GM23338 (cell line): ENCODE results near the gene TFF2. TPM values are rescaled to one million over a fixed set of nuclear protein-coding genes. Genes with fewer than 3 reads are reported as not detected.

ENCODE experiments used
- ATAC-seq: fragments of 200-7000 bp; cut with Tn5 transposase; 3 replicates; pipeline ENCODE4 v1.9.1; 2020
- DNase-seq: peaks from one replicate; pipeline ENCODE4 v3.0.0-alpha.2; 2015; ENCODE audit warnings: low spot score
- H2AFZ ChIP-seq: fragments of 200-600 bp; sonication (generic); 2 replicates; pipeline ENCODE4 v1.8.0; 2016; ENCODE audit warnings: antibody characterized with exemption, mild to moderate bottlenecking, moderate library complexity
- H3F3A ChIP-seq: fragments of 200-600 bp; sonication (generic); replicated peaks from 2 replicates; pipeline ENCODE4 v1.8.0; 2017; ENCODE audit warnings: antibody characterized with exemption, mixed run types, low read depth
- H3K27ac ChIP-seq: fragments of 200-600 bp; sonication (generic); 2 replicates; pipeline ENCODE4 v1.6.1; 2016; ENCODE audit warnings: low read depth
- H3K27me3 ChIP-seq: fragments of 200-600 bp; sonication (generic); 2 replicates; pipeline ENCODE4 v1.8.0; 2016; ENCODE audit warnings: mild to moderate bottlenecking, mixed run types, moderate library complexity; ENCODE audit not compliant: insufficient read depth
- H3K36me3 ChIP-seq: fragments of 200-600 bp; sonication (generic); 2 replicates; pipeline ENCODE4 v1.8.0; 2016; ENCODE audit warnings: mild to moderate bottlenecking; ENCODE audit not compliant: insufficient read depth
- H3K4me1 ChIP-seq: fragments of 200-600 bp; sonication (generic); 2 replicates; pipeline ENCODE4 v1.8.0; 2016; ENCODE audit warnings: mild to moderate bottlenecking, moderate library complexity; ENCODE audit not compliant: insufficient read depth
- H3K4me2 ChIP-seq: fragments of 200-600 bp; sonication (generic); 2 replicates; pipeline ENCODE4 v1.7.1; 2017; ENCODE audit warnings: mixed run types
- H3K4me3 ChIP-seq: fragments of 200-600 bp; sonication (generic); 2 replicates; pipeline ENCODE4 v1.6.1; 2016; ENCODE audit warnings: mixed run types
- H3K79me2 ChIP-seq: fragments of 200-600 bp; sonication (generic); replicated peaks from 2 replicates; pipeline ENCODE4 v1.8.0; 2017; ENCODE audit warnings: mild to moderate bottlenecking; ENCODE audit not compliant: insufficient read depth
- H3K9me2 ChIP-seq: fragments of 200-600 bp; sonication (generic); 2 replicates; pipeline ENCODE4 v1.8.0; 2017; ENCODE audit not compliant: insufficient read depth
- H4K20me1 ChIP-seq: fragments of 200-600 bp; sonication (generic); replicated peaks from 2 replicates; pipeline ENCODE4 v1.8.0; 2017; ENCODE audit warnings: mild to moderate bottlenecking; ENCODE audit not compliant: insufficient read depth
- H3K27ac Mint-ChIP-seq: 2 replicates; pipeline ENCODE4 v1.8.0; 2020; ENCODE audit warnings: inconsistent platforms, mild to moderate bottlenecking, moderate library complexity, mixed read lengths
- H3K27me3 Mint-ChIP-seq: 3 replicates; pipeline ENCODE4 v1.8.0; 2022; ENCODE audit warnings: low read depth, mild to moderate bottlenecking, moderate library complexity, mixed read lengths, inconsistent platforms; ENCODE audit not compliant: insufficient read depth, poor library complexity
- H3K36me3 Mint-ChIP-seq: 3 replicates; pipeline ENCODE4 v1.8.0; 2021; ENCODE audit warnings: low read depth, mild to moderate bottlenecking, inconsistent platforms, moderate library complexity, mixed read lengths
- H3K4me1 Mint-ChIP-seq: 3 replicates; pipeline ENCODE4 v1.8.0; 2020; ENCODE audit warnings: mild to moderate bottlenecking, inconsistent platforms, mixed read lengths
- H3K4me3 Mint-ChIP-seq: 3 replicates; pipeline ENCODE4 v1.8.0; 2021; ENCODE audit warnings: moderate library complexity, mild to moderate bottlenecking, inconsistent platforms, mixed read lengths
- H3K9me3 Mint-ChIP-seq: 3 replicates; pipeline ENCODE4 v1.8.0; 2020; ENCODE audit warnings: moderate library complexity, mild to moderate bottlenecking, inconsistent platforms, mixed read lengths
- CREB1 ChIP-seq: fragments of 250-450 bp; sonication (Bioruptor Pico); IDR thresholded peaks from 2 replicates; pipeline ENCODE4 v1.5.0; 2020; ENCODE audit warnings: low read depth, mild to moderate bottlenecking, moderate library complexity
- CTCF ChIP-seq, 2 experiments: fragments of 200-600 bp in 1 of 2; sonication (generic) in 1 of 2; conservative IDR thresholded peaks; 2 replicates each; pipeline versions ENCODE4 v1.5.1 to v1.6.1; 2016 to 2017; ENCODE audit warnings: antibody characterized with exemption in 2 of 2, low read depth in 2 of 2, mild to moderate bottlenecking in 2 of 2, moderate library complexity in 1 of 2
- EZH2 ChIP-seq: fragments of 200-600 bp; sonication (generic); IDR thresholded peaks from one replicate; pipeline ENCODE4 v1.8.0; 2017; ENCODE audit warnings: antibody characterized with exemption, mild to moderate bottlenecking, low read depth; ENCODE audit not compliant: unreplicated experiment
- EZH2phosphoT487 ChIP-seq: fragments of 200-600 bp; sonication (generic); IDR thresholded peaks from one replicate; pipeline ENCODE4 v1.8.1; 2018; ENCODE audit warnings: antibody characterized with exemption; ENCODE audit not compliant: unreplicated experiment
- JUNB ChIP-seq: IDR thresholded peaks from one replicate; pipeline ENCODE4 v1.6.1; 2016; ENCODE audit warnings: antibody characterized with exemption; ENCODE audit not compliant: unreplicated experiment
- NANOG ChIP-seq: IDR thresholded peaks from 2 replicates; pipeline ENCODE4 v1.6.1; 2016; ENCODE audit warnings: antibody characterized with exemption, borderline replicate concordance
- POLR2AphosphoS5 ChIP-seq: IDR thresholded peaks from 2 replicates; pipeline ENCODE4 v1.6.1; 2016; ENCODE audit warnings: antibody characterized with exemption, low read depth
- STAT1 ChIP-seq: IDR thresholded peaks from one replicate; pipeline ENCODE4 v1.6.1; 2016; ENCODE audit warnings: antibody characterized with exemption; ENCODE audit not compliant: unreplicated experiment
- ZNF114 ChIP-seq: fragments of 250-450 bp; sonication (Bioruptor Pico); IDR thresholded peaks from 2 replicates; pipeline ENCODE4 v1.5.0; 2020; ENCODE audit warnings: mild to moderate bottlenecking, moderate library complexity
- ZNF331 ChIP-seq: fragments of 250-450 bp; sonication (Bioruptor Pico); IDR thresholded peaks from 2 replicates; pipeline ENCODE4 v1.5.0; 2020; ENCODE audit warnings: low read depth, mild to moderate bottlenecking, moderate library complexity
- polyA plus RNA-seq: library from polyadenylated mRNA; unstranded; fragments of >200 nt; fragmentation: Nextera tagmentation; extraction: Ambion mirVana; gene quantifications from 2 replicates; pipeline ENCODE4 v1.2.1, GENCODE V29; 2016
- total RNA-seq: library from RNA; depleted of rRNA; stranded (reverse); fragments of >200 nt; shearing (Covaris generic); gene quantifications from 2 replicates; pipeline ENCODE4 v1.2.3, GENCODE V29; 2014
- TF ChIP-seq, protein P1 (sequence below): fragments of 250-450 bp; sonication (Bioruptor Pico); IDR thresholded peaks from 2 replicates; pipeline ENCODE4 v1.5.0; 2020; ENCODE audit warnings: mild to moderate bottlenecking, moderate library complexity

TFF2 gene
- total and polyA plus RNA-seq, 2 experiments from 2014 or later = not detected

- H3K27me3 Mint-ChIP-seq = peaks cover 5% of the 10 kb centered on the region
- H3K9me2 ChIP-seq = no peaks in the 10 kb centered on the region
- H3K9me3 Mint-ChIP-seq = peaks cover 11% of the 10 kb centered on the region; the same call in 2 of the 3 replicates
- H3K4me1 Mint-ChIP-seq = peaks cover 35% of the 10 kb centered on the region
- H3K4me2 ChIP-seq = peak overlapping the region; percentile 68; the same call in 1 of the 2 replicates
- no peak overlapping the region for H3K4me3 ChIP-seq
- H4K20me1 ChIP-seq = no peaks in the 10 kb centered on the region
- 0 out of 2 replicates have a peak overlapping the region, but pooled peaks have one; percentile 21 for H3K27ac ChIP-seq
- TF ChIP-seq ZNF331 (CRISPR knock-in tag) (no peak), ZNF114 (CRISPR knock-in tag) (no peak)
- ATAC-seq (peak; percentile 70), DNase-seq (peak; percentile 32)
- H3K36me3 Mint-ChIP-seq = peaks cover 8% of the 10 kb centered on the region; the same call in 2 of the 3 replicates
- H2AFZ ChIP-seq = peak overlapping the region; percentile 57; the same call in 1 of the 2 replicates
- peak overlapping the region; percentile 86 for H3K27ac Mint-ChIP-seq
- no peaks in the 10 kb centered on the region for H3K79me2 ChIP-seq
- H3K27me3 ChIP-seq = no peaks in the 10 kb centered on the region
- H3K36me3 ChIP-seq = no peaks in the 10 kb centered on the region
- H3K4me1 ChIP-seq = peaks cover 6% of the 10 kb centered on the region
- H3F3A ChIP-seq = peaks cover 5% of the 10 kb centered on the region; the same call in 1 of the 2 replicates
- 0 out of 3 replicates have a peak overlapping the region, but pooled peaks have one; percentile 11 for H3K4me3 Mint-ChIP-seq
Measured at GRCh38 chr21:42388740-42389448, 38.1 kb upstream of the TFF2 start.

GRCh38 chr21:42387843-42388340 is 37.1 kb upstream of the TFF2 start:
- H3K4me1 Mint-ChIP-seq = peaks cover 35% of the 10 kb centered on the region
- H3K36me3 Mint-ChIP-seq = peaks cover 8% of the 10 kb centered on the region; the same call in 2 of the 3 replicates
- TF ChIP-seq, protein P1, sequence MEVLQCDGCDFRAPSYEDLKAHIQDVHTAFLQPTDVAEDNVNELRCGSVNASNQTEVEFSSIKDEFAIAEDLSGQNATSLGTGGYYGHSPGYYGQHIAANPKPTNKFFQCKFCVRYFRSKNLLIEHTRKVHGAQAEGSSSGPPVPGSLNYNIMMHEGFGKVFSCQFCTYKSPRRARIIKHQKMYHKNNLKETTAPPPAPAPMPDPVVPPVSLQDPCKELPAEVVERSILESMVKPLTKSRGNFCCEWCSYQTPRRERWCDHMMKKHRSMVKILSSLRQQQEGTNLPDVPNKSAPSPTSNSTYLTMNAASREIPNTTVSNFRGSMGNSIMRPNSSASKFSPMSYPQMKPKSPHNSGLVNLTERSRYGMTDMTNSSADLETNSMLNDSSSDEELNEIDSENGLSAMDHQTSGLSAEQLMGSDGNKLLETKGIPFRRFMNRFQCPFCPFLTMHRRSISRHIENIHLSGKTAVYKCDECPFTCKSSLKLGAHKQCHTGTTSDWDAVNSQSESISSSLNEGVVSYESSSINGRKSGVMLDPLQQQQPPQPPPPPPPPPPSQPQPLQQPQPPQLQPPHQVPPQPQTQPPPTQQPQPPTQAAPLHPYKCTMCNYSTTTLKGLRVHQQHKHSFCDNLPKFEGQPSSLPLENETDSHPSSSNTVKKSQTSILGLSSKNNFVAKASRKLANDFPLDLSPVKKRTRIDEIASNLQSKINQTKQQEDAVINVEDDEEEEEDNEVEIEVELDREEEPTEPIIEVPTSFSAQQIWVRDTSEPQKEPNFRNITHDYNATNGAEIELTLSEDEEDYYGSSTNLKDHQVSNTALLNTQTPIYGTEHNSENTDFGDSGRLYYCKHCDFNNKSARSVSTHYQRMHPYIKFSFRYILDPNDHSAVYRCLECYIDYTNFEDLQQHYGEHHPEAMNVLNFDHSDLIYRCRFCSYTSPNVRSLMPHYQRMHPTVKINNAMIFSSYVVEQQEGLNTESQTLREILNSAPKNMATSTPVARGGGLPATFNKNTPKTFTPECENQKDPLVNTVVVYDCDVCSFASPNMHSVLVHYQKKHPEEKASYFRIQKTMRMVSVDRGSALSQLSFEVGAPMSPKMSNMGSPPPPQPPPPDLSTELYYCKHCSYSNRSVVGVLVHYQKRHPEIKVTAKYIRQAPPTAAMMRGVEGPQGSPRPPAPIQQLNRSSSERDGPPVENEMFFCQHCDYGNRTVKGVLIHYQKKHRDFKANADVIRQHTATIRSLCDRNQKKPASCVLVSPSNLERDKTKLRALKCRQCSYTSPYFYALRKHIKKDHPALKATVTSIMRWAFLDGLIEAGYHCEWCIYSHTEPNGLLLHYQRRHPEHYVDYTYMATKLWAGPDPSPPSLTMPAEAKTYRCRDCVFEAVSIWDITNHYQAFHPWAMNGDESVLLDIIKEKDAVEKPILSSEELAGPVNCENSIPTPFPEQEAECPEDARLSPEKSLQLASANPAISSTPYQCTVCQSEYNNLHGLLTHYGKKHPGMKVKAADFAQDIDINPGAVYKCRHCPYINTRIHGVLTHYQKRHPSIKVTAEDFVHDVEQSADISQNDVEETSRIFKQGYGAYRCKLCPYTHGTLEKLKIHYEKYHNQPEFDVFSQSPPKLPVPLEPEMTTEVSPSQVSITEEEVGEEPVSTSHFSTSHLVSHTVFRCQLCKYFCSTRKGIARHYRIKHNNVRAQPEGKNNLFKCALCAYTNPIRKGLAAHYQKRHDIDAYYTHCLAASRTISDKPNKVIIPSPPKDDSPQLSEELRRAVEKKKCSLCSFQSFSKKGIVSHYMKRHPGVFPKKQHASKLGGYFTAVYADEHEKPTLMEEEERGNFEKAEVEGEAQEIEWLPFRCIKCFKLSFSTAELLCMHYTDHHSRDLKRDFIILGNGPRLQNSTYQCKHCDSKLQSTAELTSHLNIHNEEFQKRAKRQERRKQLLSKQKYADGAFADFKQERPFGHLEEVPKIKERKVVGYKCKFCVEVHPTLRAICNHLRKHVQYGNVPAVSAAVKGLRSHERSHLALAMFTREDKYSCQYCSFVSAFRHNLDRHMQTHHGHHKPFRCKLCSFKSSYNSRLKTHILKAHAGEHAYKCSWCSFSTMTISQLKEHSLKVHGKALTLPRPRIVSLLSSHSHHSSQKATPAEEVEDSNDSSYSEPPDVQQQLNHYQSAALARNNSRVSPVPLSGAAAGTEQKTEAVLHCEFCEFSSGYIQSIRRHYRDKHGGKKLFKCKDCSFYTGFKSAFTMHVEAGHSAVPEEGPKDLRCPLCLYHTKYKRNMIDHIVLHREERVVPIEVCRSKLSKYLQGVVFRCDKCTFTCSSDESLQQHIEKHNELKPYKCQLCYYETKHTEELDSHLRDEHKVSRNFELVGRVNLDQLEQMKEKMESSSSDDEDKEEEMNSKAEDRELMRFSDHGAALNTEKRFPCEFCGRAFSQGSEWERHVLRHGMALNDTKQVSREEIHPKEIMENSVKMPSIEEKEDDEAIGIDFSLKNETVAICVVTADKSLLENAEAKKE (CRISPR knock-in tag) = no peak
- TF ChIP-seq STAT1 (no peak), EZH2 (no peak), POLR2AphosphoS5 (no peak), NANOG (no peak), CREB1 (CRISPR knock-in tag) (no peak), CTCF (conservative IDR thresholded peaks at IDR 0.05; ENCODE audit: low read depth in 2 of 2) (no peak), ZNF114 (CRISPR knock-in tag) (no peak), JUNB (no peak), EZH2phosphoT487 (no peak), ZNF331 (CRISPR knock-in tag) (no peak)

More at GRCh38 chr21:42387843-42388340, 37.1 kb upstream of the TFF2 start:
- Histone ChIP-seq H3K4me3 (no peak overlapping the region), H2AFZ (no peak overlapping the region), H3K27me3 (no peaks in the 10 kb centered on the region), H3K79me2 (no peaks in the 10 kb centered on the region), H3K4me2 (no peak overlapping the region), H4K20me1 (no peaks in the 10 kb centered on the region), H3K4me1 (peaks cover 6% of the 10 kb centered on the region), H3K9me2 (no peaks in the 10 kb centered on the region), H3F3A (peaks cover 5% of the 10 kb centered on the region; the same call in 1 of the 2 replicates), H3K27ac (no peak overlapping the region), H3K36me3 (no peaks in the 10 kb centered on the region)
- ATAC-seq (no peak), DNase-seq (no peak)
- Mint-ChIP-seq H3K9me3 (peaks cover 11% of the 10 kb centered on the region; the same call in 2 of the 3 replicates), H3K27ac (no peak overlapping the region), H3K27me3 (peaks cover 7% of the 10 kb centered on the region), H3K4me3 (no peak overlapping the region)
